Psoas muscle (tissue), 8 donors: ENCODE results near the gene CRISPLD2. TPM values are rescaled to one million over a fixed set of nuclear protein-coding genes. Genes with fewer than 3 reads are reported as not detected.

Source experiments
- ATAC-seq, 4 donors: fragments of 200-7000 bp; cut with Tn5 transposase; one replicate each; pipeline ENCODE4 v1.9.1; 2020; ENCODE audit warnings: moderate library complexity in 3 of 4, mild to moderate bottlenecking in 2 of 4
- DNase-seq, 2 donors: peaks; one replicate each; pipeline ENCODE4 v3.0.0-alpha.2; 2020
- H3K27ac ChIP-seq: fragments of 200-600 bp; one replicate; pipeline ENCODE4 v1.8.0; 2022
- H3K27me3 ChIP-seq, 3 donors: fragments of 200-600 bp in 1 of 3; one replicate each; pipeline versions ENCODE4 v1.6.1 to v1.8.0; 2013 to 2022; ENCODE audit warnings: low read length in 2 of 3, mild to moderate bottlenecking in 2 of 3, moderate library complexity in 1 of 3; ENCODE audit not compliant: insufficient read depth in 3 of 3
- H3K36me3 ChIP-seq, 2 donors: fragments of 200-600 bp in 1 of 2; one replicate each; pipeline versions ENCODE4 v1.6.1 to v1.8.0; 2013 to 2022; ENCODE audit warnings: low read depth in 1 of 2, mild to moderate bottlenecking in 1 of 2, moderate library complexity in 1 of 2; ENCODE audit not compliant: insufficient read depth in 1 of 2
- H3K4me1 ChIP-seq: fragments of 200-600 bp; one replicate; pipeline ENCODE4 v1.8.0; 2022
- H3K4me3 ChIP-seq: fragments of 200-600 bp; one replicate; pipeline ENCODE4 v1.8.0; 2022; ENCODE audit warnings: mild to moderate bottlenecking
- H3K9me3 ChIP-seq: fragments of 200-600 bp; one replicate; pipeline ENCODE4 v1.8.0; 2022
- WGBS, 3 donors: extraction: QIAGEN DNeasy Blood & Tissue Kit; methylation state at CpG; one replicate each; pipeline versions ENCODE4 v1.1.6 to v1.1.7; 2013; 5-methylcytosine and 5-hydroxymethylcytosine counted together
- intact Hi-C, 2 donors: fragments of 100-400 bp; cut with DNase I; formaldehyde crosslinking; loops; one replicate each; pipeline versions ENCODE4 v1.11.0 to v1.14.2; 2022
- polyA plus RNA-seq, 3 donors: library from polyadenylated mRNA; stranded (reverse); fragments of 200-250 nt; gene quantifications; one replicate each; pipeline ENCODE4 v1.2.3, GENCODE V29; 2013
- total RNA-seq, 4 donors: library from RNA; stranded (reverse); fragmentation: NEBNext Ultra II Directional in 2 of 4; extraction: Animal tissue kit (Norgen Biotek cat#: 25700) in 2 of 4; gene quantifications; one replicate each; pipeline versions ENCODE4 v1.2.1 to v1.2.4, GENCODE V29; 2021 to 2023
- TF ChIP-seq, protein P1 (sequence below): fragments of 200-600 bp; IDR thresholded peaks from one replicate; pipeline ENCODE4 v1.8.0; 2022; ENCODE audit warnings: antibody characterized with exemption
- donor health status: healthy with polysubstance abuse.
- donor health status: DM: no; HTN: no; CAD: no; lungs with moderate emphysema.
- donor health status: Bipolar disorder and iron deficiency.
- donor health status: healthy.
- donor health status: DM: yes; HTN: yes; CAD: no.
- donor health status: DM: no; HTN: no; CAD: no.
- donor health status: DM: no; HTN: no; CAD: no.
- donor health status: DM: yes; HTN: yes; CAD: no.

Gene CRISPLD2
- total and polyA plus RNA-seq, 7 donors: 7.1 to 28.6 (median 11.5) TPM

DNA sequence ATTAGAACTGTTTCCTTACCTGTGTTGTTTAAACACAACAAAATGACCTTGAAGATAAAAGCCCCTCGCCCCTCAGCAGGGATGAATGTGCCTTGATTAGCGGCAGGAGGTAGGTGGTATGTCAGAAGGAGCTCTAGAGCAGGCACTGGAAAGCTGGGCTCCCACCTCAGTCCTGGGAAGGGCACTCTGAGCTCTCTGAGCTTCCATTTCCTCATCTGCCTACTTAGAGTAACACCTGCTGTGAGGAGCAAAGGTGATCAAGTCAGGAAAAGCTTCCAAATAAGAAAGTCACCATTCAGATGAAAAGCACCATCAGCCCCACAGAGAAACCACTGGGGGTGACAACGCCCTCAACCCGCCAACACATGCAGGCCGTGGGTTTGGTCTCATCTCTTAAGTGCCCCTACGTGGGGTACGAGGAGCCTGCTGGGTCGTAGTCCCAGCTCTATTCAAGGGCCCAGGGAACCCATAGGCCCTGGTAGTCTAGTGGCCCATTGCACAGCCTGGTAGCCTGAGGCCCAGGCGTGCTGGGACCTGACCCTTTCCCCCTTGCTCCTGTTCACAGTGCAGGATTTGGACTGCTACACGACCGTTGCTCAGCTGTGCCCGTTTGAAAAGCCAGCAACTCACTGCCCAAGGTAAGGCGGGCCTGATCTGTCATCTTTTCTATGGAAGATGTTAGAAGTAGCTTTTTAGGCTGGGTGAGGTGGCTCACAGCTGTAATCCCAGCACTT, 57.3 kb downstream of the CRISPLD2 start:
- Histone ChIP-seq H3K27ac (no peak overlapping the region), H3K4me1 (no peaks in the 10 kb centered on the region), H3K4me3 (no peak overlapping the region), H3K9me3 (no peaks in the 10 kb centered on the region), H3K36me3 (peaks cover 0 to 2% of the 10 kb centered on the region in 2 donors), H3K27me3 (no peaks in the 10 kb centered on the region)
- ATAC-seq (peak in 1 of 4 donors; percentile 40), DNase-seq (no peak)
- TF ChIP-seq, protein P1, sequence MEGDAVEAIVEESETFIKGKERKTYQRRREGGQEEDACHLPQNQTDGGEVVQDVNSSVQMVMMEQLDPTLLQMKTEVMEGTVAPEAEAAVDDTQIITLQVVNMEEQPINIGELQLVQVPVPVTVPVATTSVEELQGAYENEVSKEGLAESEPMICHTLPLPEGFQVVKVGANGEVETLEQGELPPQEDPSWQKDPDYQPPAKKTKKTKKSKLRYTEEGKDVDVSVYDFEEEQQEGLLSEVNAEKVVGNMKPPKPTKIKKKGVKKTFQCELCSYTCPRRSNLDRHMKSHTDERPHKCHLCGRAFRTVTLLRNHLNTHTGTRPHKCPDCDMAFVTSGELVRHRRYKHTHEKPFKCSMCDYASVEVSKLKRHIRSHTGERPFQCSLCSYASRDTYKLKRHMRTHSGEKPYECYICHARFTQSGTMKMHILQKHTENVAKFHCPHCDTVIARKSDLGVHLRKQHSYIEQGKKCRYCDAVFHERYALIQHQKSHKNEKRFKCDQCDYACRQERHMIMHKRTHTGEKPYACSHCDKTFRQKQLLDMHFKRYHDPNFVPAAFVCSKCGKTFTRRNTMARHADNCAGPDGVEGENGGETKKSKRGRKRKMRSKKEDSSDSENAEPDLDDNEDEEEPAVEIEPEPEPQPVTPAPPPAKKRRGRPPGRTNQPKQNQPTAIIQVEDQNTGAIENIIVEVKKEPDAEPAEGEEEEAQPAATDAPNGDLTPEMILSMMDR: no peak
- intact Hi-C loops: no loop called here
- WGBS, 3 donors: 87 to 92% (median 91%) methylated on average over 13 of the region's 13 CpGs

DNA sequence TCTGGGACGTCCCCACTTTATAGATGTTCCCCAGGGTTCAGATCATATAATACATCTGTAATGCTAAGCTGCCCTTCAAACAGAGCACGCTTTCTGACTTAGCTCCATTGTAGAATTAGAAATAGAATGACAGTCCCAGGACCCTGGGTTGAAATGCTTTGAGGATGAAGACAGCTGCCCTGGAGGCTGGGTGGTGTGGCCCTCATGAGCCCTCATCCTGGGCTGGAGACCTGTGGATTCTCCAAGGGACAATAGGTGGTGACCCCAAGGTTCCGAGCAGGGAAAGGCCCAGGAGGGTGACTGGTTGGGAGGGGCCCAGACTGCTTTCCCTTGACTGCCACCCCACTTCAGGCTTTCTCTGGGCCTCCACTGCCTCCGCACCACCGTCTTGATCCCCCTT, 59.0 kb downstream of the CRISPLD2 start:
- peak in 1 of 2 donors; percentile 8 for DNase-seq

DNA sequence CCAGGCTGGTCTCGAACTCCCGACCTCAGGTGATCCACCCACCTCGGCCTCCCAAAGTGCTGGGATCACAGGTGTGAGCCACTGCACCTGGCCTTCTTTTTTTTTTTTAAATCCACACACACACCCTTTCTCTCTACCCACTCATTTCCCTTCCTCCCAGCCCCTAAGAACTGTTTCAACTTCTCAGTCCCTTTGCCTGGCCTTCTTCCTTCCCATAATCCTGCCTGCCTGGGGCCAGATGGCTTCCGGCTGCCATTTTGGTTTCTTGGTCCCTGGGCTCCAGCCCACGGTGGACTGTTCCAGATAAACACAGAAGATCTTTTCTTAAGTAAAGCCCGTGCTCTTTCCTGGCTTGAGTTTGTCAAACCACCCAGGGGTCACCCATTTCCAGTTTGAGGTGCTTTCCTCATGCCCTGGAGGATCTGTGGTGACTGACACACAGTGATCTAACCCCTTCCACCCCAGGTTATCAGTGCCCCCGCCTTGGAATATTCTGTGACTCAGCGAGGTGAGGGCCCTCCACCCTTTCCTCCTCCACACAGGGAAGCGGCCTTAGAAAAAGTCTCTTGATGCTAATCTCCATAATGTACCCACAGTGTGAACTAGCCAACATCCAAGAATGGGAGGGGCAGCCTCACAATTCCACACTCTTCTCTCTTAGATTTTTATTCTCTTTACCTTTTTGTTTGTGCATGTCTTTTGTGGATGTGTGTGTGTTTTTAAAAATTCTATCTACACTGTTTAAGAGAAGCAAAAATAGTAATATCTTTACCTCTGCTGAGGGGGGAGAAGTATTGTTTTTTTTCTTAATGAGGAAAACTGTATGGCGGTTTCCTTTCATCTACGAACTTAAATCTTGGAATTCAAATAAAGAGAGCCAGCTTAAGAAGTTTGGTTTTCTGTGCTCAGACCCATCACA, 60.0 kb downstream of the CRISPLD2 start:
- Histone ChIP-seq H3K36me3 (peaks cover 0 to 2% of the 10 kb centered on the region in 2 donors), H3K27ac (no peak overlapping the region), H3K9me3 (no peaks in the 10 kb centered on the region), H3K27me3 (no peaks in the 10 kb centered on the region), H3K4me1 (no peaks in the 10 kb centered on the region), H3K4me3 (no peak overlapping the region)
- DNase-seq (peak in 1 of 2 donors; percentile 3), ATAC-seq (no peak)
- TF ChIP-seq, protein P1: no peak
- 80 to 82% (median 81%) methylated on average over 11 of the region's 11 CpGs for WGBS, 3 donors
- intact Hi-C loops: no loop called here

More for the DNA sequence above, 59.0 kb downstream of the CRISPLD2 start:
- WGBS, 3 donors: 95 to 100% (median 98%) methylated on average over 5 of the region's 5 CpGs
- ATAC-seq: no peak
- Histone ChIP-seq H3K27ac (no peak overlapping the region), H3K4me3 (no peak overlapping the region), H3K36me3 (peaks cover 0 to 2% of the 10 kb centered on the region in 2 donors), H3K27me3 (no peaks in the 10 kb centered on the region), H3K4me1 (no peaks in the 10 kb centered on the region), H3K9me3 (no peaks in the 10 kb centered on the region)
- TF ChIP-seq, protein P1: no peak
- intact Hi-C loops: no loop called here

DNA sequence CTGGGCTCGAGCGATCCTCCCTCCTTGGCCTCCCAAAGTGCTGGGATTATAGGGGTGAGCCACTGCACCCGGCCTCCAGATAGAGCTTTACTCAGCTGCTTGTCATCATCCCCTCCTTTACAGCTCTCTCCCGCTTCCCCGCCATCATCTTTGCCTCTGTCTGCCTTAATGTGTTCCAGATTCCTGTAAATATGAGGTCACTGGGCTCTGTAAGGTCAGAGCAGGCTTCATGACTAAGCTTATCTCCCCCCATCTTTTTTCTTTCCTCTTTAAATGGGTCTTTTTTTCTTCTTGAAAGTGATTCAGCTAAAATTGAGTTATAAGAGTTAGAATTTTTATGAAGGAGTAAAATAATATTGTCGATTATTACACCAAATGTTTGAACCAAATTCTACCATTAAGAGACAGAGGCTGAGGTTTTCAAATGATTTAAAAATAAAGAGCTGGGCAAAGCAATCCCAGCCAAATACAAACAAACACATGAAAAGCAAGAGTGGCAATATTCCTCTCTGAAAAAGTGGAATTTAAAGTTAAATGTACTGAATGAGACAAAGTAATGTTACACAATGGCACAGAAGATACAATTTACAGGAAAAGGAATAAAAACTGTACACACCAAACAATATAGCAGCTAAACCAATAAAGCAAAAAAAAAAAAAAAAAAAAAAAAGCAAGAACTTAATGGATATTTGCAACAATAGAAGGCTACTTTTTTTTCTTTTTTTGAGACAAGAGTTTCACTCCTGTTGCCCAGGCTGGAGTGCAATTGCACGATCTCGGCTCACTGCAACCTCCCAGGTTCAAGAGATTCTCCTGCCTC, 62.1 kb downstream of the CRISPLD2 start:
- Histone ChIP-seq H3K27ac (no peak overlapping the region), H3K36me3 (no peaks in the 10 kb centered on the region), H3K9me3 (no peaks in the 10 kb centered on the region), H3K4me3 (no peak overlapping the region), H3K27me3 (no peaks in the 10 kb centered on the region), H3K4me1 (no peaks in the 10 kb centered on the region)
- intact Hi-C loops: no loop called here
- WGBS, 3 donors: 75 to 81% (median 79%) methylated on average over 8 of the region's 8 CpGs
- TF ChIP-seq, protein P1: no peak
- DNase-seq: peak; percentile 42 to 51
- ATAC-seq: peak in 1 of 4 donors; percentile 55
